ENCODE measurements around the gene ERCC5.

ERCC5 gene

DNA sequence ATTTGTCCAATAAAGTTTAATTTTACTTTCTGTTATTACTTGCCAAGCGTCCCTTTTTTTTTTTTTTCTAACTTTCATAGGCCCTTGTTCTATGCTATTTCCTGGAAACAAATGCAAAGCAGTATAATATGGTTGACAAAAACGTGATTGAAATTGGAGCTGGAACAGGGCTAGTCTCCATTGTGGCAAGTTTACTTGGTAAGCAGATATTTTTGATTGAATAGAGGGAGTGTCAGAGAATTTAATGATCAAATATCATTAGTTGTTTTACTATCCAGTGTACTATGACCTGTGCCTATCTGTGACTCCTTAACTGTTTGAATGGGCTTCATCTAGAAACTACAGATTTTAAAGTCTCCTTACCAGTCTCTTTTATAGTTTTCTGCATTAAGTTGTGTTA, 46.7 kb downstream of the ERCC5 start:
- DNase-seq (ENCODE audit: low spot score) = no peak

DNA sequence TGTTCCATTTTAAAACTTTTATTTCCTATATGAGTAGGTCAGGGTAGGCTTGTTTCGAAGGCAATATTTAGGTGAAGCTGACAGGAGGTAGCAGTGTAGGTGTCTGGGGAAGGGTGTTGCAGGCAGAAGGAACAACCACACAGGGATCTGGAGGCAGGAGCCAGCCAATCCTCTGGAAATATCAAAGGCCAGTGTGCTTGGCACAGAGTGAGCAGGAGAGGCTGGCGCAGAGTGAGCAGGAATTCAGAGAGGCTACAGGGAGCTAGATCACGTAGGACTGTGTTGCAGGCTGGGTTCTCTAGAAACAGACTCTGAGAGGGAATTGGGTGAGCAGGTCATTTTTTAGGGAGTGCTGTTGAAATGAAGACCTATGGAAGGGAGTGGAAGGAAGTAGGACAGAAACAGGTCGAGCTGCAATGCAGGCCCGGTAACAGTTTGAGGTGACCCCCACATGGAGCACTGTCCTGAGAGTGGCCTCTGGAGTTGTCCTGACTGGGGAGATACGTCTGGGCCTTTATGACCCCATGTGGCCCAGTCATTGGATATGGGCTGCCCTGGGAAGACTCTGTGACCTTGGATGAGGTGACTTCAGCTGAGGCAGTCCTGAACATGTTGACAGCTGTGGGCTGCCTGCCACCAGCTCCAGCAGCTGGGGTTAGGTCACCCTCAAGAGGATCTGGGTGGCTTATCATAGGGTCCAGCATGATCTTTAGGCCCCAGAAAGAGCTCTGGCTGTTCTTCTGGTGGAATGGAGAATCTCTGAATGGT, 51.7 kb downstream of the ERCC5 start:
- DNase-seq (ENCODE audit: low spot score) = no peak

DNA sequence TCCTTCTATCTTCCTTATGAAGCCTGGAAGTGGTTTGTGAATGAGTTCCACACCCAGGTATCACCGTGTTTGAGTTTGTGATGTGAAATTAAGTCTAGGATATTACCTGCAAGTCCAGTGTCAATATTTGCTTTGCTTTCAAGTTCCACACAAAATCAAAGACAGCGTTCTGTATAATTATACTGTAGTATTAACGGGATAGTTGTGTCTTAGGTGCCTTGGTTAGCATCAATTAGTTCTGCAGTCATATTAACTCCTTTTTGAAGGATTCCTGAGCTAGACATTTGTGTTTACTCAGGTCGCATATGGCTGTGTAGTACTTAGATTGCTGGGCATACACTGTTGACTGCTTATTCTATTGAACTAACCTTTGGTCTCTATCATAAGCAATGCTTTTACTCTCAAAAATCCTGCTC, 54.4 kb downstream of the ERCC5 start:
- DNase-seq (ENCODE audit: low spot score) = no peak

DNA sequence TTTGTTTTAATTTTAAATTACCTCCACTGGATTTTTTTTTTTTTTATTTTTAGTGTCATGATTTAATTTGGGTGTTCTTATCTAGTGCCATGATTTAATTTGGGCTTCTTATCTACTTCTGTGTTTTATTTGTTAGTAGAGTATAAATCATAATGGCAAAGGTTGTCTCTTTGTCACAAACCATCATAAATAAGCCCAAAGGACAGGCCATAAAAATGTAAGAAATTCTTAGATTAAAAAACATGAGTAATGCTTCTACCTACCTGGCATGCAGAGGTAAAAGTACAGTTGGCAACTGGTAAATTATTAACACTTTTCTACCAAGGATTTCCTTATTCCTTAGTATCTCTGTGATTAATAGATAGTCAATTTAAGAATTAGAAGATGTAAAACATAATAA, 55.2 kb downstream of the ERCC5 start:
- DNase-seq (ENCODE audit: low spot score) = no peak

DNA sequence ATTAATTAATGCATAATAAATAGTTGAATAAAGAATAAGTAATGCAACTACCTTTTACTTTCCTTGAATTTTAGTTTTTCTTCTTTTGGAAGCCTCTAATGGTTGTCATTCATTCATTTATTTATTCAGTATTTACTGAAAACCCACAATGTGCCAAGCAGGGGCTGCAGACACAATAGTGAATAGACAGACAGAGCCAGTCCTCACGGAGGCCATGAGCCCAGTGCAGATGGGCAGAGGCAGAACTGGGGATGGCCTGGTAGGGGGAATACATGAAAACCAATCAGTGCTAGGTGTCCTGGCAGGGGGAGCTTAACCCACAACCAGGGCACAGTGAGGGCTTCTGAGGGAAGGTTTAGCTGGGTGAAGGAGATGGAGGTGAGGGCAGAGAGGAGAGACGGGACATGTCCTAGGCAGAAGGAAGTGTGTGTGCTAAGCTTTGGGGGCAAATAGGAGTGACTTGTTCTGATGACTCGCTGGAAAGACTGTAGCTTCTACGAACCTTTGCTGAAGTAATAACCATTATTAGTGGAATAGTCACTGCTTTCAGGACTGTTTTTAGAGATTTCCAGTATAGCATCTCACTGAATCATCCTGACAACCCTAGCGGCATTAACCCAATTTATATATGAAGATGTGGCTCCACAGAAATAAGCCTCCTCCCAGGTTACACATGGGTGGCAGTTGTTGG, 55.9 kb downstream of the ERCC5 start:
- DNase-seq (ENCODE audit: low spot score) = no peak

DNA sequence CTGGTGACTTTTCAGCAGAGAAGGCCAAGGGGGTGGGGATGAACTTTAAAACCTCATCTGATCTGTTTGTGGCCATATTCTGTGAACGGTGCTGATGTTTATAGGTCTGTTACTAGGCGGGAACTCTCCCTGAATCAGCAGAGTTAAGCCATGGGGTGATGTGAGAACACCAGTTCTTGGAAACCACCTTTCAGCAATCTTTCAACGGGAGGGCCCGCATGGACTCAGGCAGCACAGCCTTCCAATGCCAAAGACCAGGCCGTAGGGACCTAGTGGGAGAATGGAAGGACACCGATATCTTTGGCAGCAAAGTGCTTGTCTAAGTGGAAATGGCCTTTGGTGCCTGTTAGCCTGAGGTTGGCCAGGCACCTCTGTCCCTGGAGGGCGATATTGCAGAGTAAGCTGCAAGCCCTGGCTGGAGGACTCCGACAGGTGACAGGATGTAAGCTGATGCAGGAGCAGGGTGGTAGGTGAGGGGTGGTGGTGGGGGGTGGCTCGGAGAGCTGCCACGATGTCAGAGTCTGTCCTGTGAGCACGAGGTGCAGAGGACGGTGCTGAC, 57.0 kb downstream of the ERCC5 start:
- no peak for DNase-seq (ENCODE audit: low spot score)

DNA sequence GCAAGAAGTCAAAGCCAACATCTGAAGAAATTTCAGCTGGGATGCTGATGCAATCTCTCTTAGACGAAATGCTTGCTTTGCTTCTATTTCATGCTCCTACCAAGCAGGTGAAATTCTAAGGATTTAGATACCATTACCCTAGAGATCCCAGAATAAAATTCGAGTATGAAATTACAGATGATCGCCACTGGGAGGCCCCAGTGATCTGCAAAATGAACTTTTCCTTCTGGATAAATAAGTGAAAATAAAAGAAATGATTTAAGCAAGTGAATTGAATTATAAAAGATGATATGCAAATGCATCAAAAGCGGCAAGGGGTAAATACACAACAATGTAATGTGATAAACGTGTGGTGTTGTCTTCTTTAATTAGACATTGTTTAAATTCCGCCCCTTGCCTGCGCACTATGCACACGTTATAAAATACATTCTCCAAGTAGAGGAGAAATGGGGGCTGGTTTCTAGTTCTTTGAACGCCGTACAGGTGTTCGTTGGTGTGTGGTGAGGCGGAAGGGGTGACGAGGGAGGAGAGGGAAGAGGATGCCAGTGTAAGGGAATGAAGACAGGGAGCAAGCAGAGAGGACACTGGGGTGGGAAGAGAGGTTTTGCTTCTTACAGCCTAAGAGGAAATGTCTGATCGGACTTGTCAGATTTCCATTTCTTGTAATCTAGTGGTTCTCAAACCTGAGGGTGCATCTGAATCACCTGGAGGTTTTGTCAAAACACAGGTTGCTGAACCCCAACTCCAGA, 58.0 kb downstream of the ERCC5 start:
- DNase-seq (ENCODE audit: low spot score) = no peak

DNA sequence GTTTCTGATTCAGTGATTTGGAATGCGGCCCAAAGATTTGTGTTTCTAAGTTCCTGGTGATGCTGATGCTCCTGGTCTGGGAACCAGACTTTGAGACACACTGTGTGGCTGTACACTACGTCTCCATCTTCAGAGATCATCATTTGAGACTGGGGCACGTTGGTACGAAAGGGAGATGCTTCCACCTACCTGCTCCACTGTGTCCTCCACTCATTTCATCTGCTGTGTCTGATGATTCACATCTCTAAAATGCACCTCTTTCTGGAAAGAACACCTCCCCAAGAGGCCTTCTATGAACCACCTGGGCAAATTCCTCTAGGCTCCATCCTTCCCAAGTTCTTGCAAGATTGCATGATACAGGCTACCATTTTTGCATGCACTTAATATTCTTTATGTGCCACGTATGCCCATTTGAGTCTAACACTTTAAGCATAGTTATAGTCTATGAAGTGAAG, 58.6 kb downstream of the ERCC5 start:
- no peak for DNase-seq (ENCODE audit: low spot score)

DNA sequence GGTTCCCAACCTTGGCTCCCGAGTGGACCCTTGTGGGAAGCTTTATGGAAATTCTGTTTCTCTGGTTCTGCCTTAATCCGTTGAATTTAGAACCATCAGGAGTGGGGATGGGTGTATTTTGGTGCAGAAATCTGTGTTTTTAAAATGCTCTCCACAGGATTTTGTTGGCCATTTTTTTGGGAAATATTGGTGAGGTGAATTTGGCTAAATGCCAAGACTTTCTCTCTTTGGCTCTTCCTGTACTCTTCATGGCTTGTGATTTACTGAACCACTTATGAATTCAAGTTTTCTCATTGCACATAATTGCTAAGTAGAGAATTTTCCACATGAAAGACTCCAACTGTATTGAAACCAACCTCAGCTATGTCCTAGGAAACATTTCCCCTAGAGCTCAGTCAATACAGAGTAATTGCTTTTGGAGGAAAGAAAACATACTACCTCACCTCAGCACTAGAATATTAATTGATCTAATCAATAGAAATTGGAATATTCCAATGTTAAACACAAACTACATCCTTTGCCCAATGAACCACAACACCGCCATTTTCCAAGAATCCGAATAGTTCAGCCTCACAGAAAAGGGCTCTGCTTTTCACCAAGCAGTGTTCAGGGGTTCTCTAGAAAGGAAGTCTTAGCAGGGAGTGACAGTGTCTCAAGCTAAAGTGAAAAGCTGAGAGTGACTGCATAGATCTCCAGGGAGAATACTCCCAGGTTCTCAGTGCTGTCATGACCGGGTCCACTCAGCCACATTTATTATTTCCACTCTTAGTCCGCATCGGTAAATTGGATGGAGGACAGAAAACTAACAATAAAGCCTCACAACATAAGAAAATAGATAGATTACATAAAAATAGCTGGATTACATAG, 60.3 kb downstream of the ERCC5 start:
- DNase-seq (ENCODE audit: low spot score) = no peak

DNA sequence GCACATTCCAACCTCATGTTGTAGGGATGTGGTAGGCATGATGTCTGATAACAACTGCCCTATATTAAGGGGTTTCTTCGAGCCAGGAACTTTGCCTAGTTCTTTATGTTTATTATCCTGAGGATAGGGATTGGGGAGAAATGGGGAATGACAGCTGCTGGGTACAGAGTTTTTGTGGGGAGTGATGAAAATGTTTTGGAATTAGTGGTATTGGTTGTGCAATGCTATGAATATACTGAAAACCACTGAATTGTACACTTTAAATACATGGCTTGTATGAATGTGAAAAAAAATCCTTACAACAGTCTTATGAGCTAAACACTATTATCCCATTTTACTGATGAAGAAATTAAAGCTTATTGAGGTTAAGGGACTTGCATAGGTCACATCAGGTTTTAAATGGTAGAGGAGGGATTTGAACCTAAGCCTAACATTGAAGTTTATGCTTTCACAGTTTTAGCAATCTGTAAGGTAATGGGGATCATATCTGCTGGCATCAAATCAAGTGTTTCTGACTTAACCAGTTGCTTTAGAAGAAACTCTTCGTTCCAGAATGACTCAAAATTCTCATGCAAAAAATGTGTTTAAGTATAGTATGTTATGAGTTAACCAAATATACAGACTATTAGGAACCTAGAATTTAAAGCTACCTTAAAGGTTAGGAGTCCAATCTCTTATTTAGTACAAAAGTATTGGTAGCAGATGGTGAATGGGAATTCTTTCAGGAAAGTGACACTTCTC, 61.4 kb downstream of the ERCC5 start:
- DNase-seq (ENCODE audit: low spot score) = peak; percentile 15

DNA sequence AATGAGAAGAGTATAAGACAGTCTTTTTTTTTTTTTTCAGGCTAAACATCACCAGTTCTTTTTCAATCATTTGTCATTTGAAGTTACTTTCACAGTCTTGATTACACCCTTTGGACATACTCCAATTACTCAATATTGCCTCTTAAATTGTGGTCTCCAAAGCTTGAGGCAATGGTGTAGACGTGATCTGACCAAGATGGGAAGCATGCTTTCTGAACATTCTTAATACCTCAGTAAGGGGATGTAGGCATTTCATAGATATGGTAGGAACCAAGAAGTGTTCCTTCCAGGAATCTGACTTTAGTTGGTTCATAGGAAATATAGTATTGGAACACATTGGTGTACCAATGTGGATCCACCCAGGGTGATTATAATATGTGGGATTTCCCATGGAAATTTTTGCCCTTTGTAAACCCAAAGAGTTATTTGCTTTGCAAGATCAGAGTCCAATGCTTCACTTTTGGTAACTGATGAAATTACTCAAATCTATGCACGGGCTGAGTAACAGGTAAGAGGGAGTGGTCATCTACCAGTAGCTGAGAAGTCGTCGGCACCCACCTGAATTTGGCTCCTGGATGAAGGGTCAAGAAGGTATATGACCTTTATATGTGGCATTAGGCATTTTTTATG, 62.2 kb downstream of the ERCC5 start:
- no peak for DNase-seq (ENCODE audit: low spot score)

DNA sequence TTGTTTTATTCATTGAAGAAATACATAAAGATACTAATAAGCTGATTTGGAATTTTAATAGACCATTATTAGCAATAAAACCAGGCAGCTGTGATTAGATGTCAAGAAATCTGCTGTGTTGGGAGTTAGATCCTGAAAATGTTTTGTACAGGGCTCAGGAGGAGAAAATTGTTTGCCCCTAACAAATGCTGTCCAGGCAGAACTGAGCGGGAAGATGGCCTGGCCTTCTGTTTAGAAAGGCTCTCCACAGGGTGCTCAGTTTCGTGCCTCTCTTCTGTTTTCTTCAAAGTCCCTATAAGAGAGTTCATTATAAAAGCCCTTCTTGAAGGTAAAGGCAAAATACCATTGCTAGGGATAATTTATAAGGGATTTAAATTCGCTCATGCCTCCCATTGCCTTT, 64.1 kb downstream of the ERCC5 start:
- DNase-seq (ENCODE audit: low spot score) = no peak

DNA sequence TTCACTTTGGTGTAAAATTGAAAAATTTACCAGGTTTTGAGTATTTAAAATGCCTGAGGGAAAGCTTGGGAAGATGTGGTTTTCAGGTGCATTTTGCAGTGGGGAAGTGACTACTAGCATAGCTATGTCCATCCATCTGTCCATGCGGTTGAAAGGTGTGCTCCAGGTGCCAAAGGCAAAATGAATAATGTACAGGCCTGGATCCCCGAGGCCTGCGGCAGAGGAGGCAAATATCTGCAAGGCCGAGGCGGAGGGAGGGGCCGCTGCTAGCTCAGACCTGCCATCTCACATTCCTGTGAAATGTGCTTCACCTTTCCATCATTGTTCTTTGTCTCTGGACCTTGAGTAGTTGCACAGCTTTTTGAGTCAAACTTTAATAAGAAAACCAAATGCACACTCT, 65.5 kb downstream of the ERCC5 start:
- DNase-seq (ENCODE audit: low spot score) = no peak

DNA sequence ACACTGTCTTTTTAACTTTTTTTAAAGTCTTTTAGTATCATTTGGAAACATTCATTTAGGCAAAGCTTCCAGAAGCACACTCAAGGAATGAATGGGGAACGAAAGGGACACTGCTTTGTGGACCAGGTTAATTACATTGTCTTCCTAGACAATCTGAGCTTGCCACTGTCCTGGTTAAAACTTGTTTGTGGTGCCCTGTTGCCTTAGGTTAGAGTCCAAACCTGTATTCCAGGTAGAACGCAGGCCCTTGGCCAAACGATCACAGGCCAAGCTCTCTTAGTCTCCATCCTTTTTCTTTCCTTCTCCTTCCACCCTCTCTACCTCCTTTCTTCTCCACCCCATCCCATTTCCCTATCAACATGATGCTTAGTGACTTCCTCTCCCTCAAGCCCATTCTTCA, 66.8 kb downstream of the ERCC5 start:
- DNase-seq (ENCODE audit: low spot score) = no peak

DNA sequence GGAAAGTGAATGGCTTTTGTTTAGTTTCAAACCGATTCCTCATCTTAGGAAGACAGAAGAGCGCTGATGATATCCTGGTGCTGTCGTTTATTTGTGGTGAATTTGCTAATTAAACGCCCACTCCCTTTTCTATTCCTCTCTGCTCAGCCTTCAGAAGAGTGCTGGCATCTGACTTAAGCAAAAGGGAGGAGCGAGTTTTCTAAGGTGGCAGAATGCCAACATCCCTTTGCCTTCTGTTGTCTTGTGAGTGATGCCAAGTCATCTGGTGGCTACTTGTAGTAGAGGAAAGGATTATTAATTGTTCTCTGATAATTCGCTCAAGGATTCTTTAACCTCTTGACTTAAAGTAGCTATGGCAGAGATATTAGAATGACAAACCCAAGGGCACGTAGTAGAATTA, 68.1 kb downstream of the ERCC5 start:
- no peak for DNase-seq (ENCODE audit: low spot score)

DNA sequence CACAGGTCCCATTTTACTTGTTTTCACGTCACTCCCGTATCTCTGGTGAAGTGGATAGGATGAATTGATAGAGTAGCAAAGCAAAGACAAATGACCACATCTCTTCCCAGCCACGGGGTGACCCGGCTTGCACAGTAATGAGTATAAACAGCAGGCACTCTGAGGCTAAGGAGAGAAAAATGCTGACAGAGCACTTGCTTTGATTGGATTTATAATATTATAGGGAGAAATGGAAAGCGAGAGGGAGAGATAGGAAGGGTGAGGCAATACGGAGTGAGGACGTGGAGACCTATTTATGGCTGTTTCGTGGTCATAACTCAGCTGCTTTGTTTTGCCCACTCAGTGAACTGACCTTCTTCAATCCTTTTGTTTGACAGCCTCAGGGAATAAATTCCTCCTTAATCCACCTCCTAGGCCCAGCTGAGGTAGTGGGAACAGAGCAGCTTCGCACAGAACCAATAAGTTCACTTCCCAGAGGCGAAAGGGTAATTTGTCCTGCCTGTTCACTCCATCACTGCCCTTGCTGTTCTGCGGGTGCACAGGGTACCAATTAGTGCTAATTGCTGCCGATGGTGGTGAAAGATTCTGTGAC, 68.6 kb downstream of the ERCC5 start:
- DNase-seq (ENCODE audit: low spot score) = no peak

DNA sequence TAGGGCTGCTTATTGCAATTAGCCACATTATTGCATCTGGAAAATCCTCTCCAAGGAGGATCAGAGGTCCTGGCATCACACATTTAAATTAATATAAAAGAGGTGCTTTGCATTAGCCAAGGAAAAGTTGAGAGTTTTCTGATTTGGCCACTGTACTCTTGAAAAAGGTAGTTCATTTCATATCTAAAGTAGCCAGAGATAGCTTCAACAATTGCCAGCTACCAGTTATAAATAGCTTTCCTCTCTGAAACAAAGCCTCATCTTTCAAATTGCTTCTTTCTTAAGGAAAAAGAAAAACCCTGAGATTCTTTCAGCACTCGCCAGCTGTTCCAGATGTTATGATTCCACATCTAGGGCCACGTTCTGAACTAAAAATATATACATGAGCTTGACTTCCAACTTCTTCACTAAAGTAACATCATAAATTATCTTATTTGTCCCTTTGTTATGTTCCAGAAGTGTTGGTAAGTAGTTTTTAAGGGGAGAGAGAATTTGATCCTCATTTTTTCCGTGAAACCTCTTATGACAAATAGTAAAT, 69.6 kb downstream of the ERCC5 start:
- DNase-seq (ENCODE audit: low spot score) = no peak

DNA sequence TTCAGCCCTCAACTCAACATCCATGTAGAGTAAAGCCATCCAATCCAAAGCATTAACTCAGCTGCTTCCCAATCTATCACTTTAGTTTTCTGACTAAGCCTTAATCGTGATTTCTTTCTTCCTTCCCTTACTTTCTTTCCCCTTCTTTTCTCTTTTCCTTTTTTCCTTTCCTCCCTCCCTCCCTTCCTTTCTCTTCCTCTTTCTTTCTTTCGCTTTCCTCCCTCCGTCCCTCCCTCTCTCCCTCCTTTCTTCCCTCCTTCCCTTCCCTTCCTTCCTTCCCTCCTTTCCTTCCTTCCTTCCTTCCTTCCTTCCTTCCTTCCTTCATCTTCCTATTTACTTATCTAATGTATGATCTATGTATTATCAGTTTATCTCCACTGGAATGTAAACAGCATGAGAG, 71.2 kb downstream of the ERCC5 start:
- no peak for DNase-seq (ENCODE audit: low spot score)

DNA sequence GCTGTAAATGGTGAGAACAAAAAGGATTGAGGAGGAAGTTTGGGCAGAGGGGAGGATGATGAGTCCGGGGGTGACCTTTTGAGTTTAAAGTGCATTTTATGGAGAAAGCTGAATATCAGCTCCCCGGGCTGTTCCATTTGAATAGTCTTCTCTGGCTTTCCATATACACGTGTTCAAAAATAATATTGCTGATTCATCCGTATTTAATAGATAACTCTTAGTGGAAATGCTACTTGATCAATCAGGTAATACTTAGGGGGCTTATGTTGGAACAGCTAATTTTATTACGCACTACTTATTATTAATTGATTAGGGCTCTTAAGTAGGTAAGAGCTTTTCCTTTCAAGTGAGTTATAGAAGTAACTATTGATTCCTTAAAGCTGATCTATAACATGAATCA, 76.4 kb downstream of the ERCC5 start:
- DNase-seq (ENCODE audit: low spot score) = no peak
